Fibroblast of villous mesenchyme (primary cell): ENCODE data around the gene ZNF343. TPM values are rescaled to one million over a fixed set of nuclear protein-coding genes. Genes with fewer than 3 reads are reported as not detected.
"Not testable (repeated sequence)": the region's sequence is repeated elsewhere in the genome, so short reads cannot be mapped to it uniquely, and the experiment has no call there.

Experiments used
- DNase-seq: peaks from one replicate; pipeline ENCODE4 v3.0.0-alpha.2; 2010; ENCODE audit warnings: low read depth
- H3K4me3 ChIP-seq: 2 replicates; pipeline ENCODE4 v1.5.1; 2011; ENCODE audit warnings: low read depth, mild to moderate bottlenecking, low read length
- total RNA-seq: library from RNA; depleted of rRNA; stranded (reverse); fragments of >200 nt; gene quantifications from 2 replicates; pipeline ENCODE4 v1.2.3, GENCODE V29; 2012
- TF ChIP-seq, protein P1 (sequence below): IDR thresholded peaks from 2 replicates; pipeline ENCODE4 v1.5.1; 2012; ENCODE audit warnings: low read depth, mild to moderate bottlenecking, low read length; ENCODE audit not compliant: insufficient read depth

ZNF343 gene
- total RNA-seq, 1 donor = 10.4 TPM

DNA sequence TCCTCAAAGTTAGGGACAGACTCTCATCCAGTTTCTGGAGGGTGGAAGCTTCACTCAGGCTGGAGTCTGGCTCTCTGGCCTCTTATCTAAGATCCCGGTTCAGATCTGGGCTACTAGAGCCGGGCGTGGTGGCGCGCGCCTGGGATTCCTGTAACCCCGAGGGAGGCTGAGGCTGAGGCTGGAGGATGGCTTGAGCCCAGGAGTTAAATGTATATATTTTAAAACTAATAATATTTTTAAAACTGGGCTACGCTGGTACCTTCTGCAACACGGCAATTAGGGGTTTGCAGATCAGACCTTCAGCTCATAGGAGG, 710 bp upstream of the ZNF343 start:
- no peak for DNase-seq
- TF ChIP-seq, protein P1, sequence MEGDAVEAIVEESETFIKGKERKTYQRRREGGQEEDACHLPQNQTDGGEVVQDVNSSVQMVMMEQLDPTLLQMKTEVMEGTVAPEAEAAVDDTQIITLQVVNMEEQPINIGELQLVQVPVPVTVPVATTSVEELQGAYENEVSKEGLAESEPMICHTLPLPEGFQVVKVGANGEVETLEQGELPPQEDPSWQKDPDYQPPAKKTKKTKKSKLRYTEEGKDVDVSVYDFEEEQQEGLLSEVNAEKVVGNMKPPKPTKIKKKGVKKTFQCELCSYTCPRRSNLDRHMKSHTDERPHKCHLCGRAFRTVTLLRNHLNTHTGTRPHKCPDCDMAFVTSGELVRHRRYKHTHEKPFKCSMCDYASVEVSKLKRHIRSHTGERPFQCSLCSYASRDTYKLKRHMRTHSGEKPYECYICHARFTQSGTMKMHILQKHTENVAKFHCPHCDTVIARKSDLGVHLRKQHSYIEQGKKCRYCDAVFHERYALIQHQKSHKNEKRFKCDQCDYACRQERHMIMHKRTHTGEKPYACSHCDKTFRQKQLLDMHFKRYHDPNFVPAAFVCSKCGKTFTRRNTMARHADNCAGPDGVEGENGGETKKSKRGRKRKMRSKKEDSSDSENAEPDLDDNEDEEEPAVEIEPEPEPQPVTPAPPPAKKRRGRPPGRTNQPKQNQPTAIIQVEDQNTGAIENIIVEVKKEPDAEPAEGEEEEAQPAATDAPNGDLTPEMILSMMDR = no peak
- H3K4me3 ChIP-seq = peak overlapping the region; percentile 95

GRCh38 chr20:2507875-2508630, 662 bp downstream of the ZNF343 start:
- DNase-seq = peak; percentile 48
- TF ChIP-seq, protein P1 = no peak

DNA sequence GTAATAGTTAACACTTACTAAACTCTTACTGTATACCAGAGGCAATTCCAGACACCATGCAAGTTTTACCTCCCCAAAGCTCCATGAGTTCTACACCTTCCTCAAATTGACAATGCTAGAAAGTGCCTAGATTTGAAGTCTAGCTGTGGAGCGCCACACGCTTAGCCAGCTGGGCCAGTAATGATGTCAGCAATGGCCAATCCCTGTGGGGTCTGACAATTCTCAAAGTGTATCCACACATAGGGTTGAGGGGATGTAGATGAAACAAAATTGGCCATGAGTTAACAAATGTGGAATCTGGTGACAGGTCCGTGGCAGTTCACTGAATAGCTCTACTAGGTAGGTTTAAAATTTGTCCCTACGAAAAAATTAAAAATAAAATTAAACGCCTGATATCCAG, 1.3 kb downstream of the ZNF343 start:
- TF ChIP-seq, protein P1 = no peak
- peak; percentile 7 for DNase-seq
- peak overlapping the region; percentile 95 for H3K4me3 ChIP-seq

More at GRCh38 chr20:2507875-2508630, 662 bp downstream of the ZNF343 start:
- H3K4me3 ChIP-seq = peak overlapping the region; percentile 95

DNA sequence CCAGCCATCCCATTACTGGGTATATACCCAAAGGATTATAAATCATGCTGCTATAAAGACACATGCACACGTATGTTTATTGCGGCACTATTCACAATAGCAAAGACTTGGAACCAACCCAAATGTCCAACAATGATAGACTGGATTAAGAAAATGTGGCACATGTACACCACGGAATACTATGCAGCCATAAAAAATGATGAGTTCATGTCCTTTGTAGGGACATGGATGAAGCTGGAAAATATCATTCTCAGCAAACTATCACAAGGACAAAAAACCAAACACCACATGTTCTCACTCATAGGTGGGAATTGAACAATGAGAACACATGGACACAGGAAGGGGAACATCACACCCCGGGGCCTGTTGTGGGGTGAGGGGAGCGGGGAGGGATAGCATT, 2.3 kb downstream of the ZNF343 start:
- H3K4me3 ChIP-seq, DNase-seq: not testable (repeated sequence)

GRCh38 chr20:2504803-2505202, 3.9 kb downstream of the ZNF343 start:
- H3K4me3 ChIP-seq = not testable (repeated sequence)

GRCh38 chr20:2502808-2503384, 5.8 kb downstream of the ZNF343 start:
- not testable (repeated sequence) for DNase-seq, H3K4me3 ChIP-seq

More at GRCh38 chr20:2504803-2505202, 3.9 kb downstream of the ZNF343 start:
- not testable (repeated sequence) for DNase-seq

GRCh38 chr20:2485661-2486060, 23.1 kb downstream of the ZNF343 start:
- DNase-seq = peak; percentile 31
- H3K4me3 ChIP-seq = no peak overlapping the region
- TF ChIP-seq, protein P1 = no peak

GRCh38 chr20:2485080-2485479, 23.6 kb downstream of the ZNF343 start:
- no peak for DNase-seq
- no peak overlapping the region for H3K4me3 ChIP-seq
- TF ChIP-seq, protein P1 = no peak
